Vagina (tissue), 2 donors: ENCODE data around the gene SLC5A1.

ENCODE experiments used
- CTCF ChIP-seq, 3 experiments: fragments of 450-650 bp in 2 of 3; fragments of 200-600 bp in 1 of 3; sonication (generic) in 1 of 3; IDR thresholded peaks; one replicate each; pipeline ENCODE4 v1.5.1; 2017 to 2019; ENCODE audit warnings: antibody characterized with exemption in 3 of 3, mild to moderate bottlenecking in 2 of 3, moderate library complexity in 2 of 3
- POLR2A ChIP-seq, 2 donors: fragments of 450-650 bp; IDR thresholded peaks; one replicate each; pipeline ENCODE4 v1.6.1; 2017; ENCODE audit warnings: antibody characterized with exemption in 2 of 2, mild to moderate bottlenecking in 2 of 2, moderate library complexity in 2 of 2
- POLR2AphosphoS5 ChIP-seq, 2 donors: sonication (generic); formaldehyde crosslinking; IDR thresholded peaks; one replicate each; pipeline ENCODE4 v1.9.0; 2017; ENCODE audit warnings: antibody characterized with exemption in 2 of 2, mild to moderate bottlenecking in 2 of 2, low read depth in 1 of 2; ENCODE audit not compliant: insufficient read depth in 1 of 2

DNA sequence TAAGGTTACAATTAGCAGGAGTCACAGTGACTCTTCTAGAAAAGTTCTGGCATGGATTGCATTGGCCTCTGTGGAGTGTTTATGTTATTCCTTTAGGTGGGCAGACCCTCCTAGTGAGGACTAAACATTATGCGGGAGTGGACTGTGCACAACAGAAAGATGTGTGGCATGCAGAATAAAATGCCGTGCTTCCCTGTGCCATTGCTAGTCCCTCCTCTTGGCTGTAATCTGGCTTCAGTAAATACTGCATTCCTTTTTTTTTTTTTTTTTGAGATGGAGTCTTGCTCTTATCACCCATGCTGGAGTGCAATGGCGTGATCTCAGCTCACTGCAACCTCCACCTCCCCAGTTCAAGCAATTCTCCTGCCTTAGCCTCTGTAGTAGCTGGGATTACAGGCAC, 45.0 kb downstream of the SLC5A1 start:
- TF ChIP-seq CTCF (IDR thresholded peaks at IDR 0.05) (no peak), POLR2A (IDR thresholded peaks at IDR 0.05) (no peak), POLR2AphosphoS5 (IDR thresholded peaks at IDR 0.05; ENCODE audit: insufficient read depth in 1 of 2, low read depth in 1 of 2) (no peak)
